Left forelimb (tissue), 1 donor: ENCODE measurements around the gene MAP3K12.
"Not testable (repeated sequence)": the region's sequence is repeated elsewhere in the genome, so short reads cannot be mapped to it uniquely, and the experiment has no call there.

ENCODE experiments used
- DNase-seq: peaks from one replicate; pipeline ENCODE4 v3.0.0-alpha.2; 2018; ENCODE audit warnings: low spot score

The MAP3K12 gene

GRCh38 chr12:53489242-53489864, 9.9 kb downstream of the MAP3K12 start:
- DNase-seq = no peak

GRCh38 chr12:53486736-53487487, 12.3 kb downstream of the MAP3K12 start:
- no peak for DNase-seq

GRCh38 chr12:53485955-53486735, 13.1 kb downstream of the MAP3K12 start:
- no peak for DNase-seq

- no peak for DNase-seq
These were observed 14.3 kb downstream of the MAP3K12 start for GRCh38 chr12:53484686-53485575.

GRCh38 chr12:53483979-53484377, 15.3 kb downstream of the MAP3K12 start:
- no peak for DNase-seq

- DNase-seq = no peak
These were observed 15.9 kb downstream of the MAP3K12 start for GRCh38 chr12:53483225-53483978.

- no peak for DNase-seq
These were observed 16.6 kb downstream of the MAP3K12 start for GRCh38 chr12:53482626-53483168.

- DNase-seq = no peak
These were observed 17.2 kb downstream of the MAP3K12 start for GRCh38 chr12:53481939-53482586.

- not testable (repeated sequence) for DNase-seq
These were observed 17.8 kb downstream of the MAP3K12 start for GRCh38 chr12:53481458-53481857.

GRCh38 chr12:53480491-53481442, 18.5 kb downstream of the MAP3K12 start:
- no peak for DNase-seq

GRCh38 chr12:53479331-53479730, 19.9 kb downstream of the MAP3K12 start:
- no peak for DNase-seq

GRCh38 chr12:53478865-53479264, 20.4 kb downstream of the MAP3K12 start:
- no peak for DNase-seq

GRCh38 chr12:53476769-53477209, 22.5 kb downstream of the MAP3K12 start:
- no peak for DNase-seq

- DNase-seq = no peak
These were observed 24.4 kb downstream of the MAP3K12 start for GRCh38 chr12:53474819-53475218.

GRCh38 chr12:53474077-53474476, 25.2 kb downstream of the MAP3K12 start:
- DNase-seq = no peak

- no peak for DNase-seq
These were observed 27.1 kb downstream of the MAP3K12 start for GRCh38 chr12:53472056-53472582.

- no peak for DNase-seq
These were observed 31.0 kb downstream of the MAP3K12 start for GRCh38 chr12:53468282-53468681.

GRCh38 chr12:53467880-53468279, 31.4 kb downstream of the MAP3K12 start:
- DNase-seq = no peak

GRCh38 chr12:53467082-53467481, 32.2 kb downstream of the MAP3K12 start:
- DNase-seq = no peak
